ENCODE results near the gene FBXO42.

DNA sequence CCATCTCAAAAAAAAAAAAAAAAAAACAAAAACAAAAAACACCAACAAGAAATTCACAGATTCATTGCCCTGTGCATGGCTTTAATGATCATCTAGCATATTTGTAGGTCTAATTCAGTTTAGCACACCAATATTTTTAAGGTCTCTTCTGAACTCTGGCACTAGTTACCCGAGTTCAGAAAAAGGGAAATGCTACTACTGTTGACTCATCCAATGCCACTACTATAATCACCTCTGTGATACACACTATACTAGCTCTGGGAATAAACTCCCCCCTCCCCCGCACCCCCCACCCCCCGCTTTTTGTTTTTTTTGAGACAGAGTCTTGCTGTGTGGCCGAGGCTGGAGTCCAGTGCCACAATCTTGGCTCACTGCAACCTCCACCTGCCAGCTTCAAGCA, 55.6 kb downstream of the FBXO42 start:
- no peak for TF ChIP-seq CTCF (IDR thresholded peaks at IDR 0.05)
- no peak for TF ChIP-seq POLR2A (IDR thresholded peaks at IDR 0.05)

Data from upper lobe of left lung (tissue), 4 donors.